Endodermal cell (in vitro differentiated cells): ENCODE measurements around the gene PRSS36. TPM values are rescaled to one million over a fixed set of nuclear protein-coding genes. Genes with fewer than 3 reads are reported as not detected.

ENCODE experiments used
- DNase-seq: peaks from one replicate; pipeline ENCODE4 v3.0.0-alpha.2; 2017
- H3K27ac ChIP-seq: 2 replicates; pipeline ENCODE4 v1.5.1; 2013; ENCODE audit warnings: mild to moderate bottlenecking, low read depth, low read length, moderate library complexity
- H3K27me3 ChIP-seq: 2 replicates; pipeline ENCODE4 v1.6.1; 2013; ENCODE audit warnings: mild to moderate bottlenecking, low read length, moderate library complexity; ENCODE audit not compliant: insufficient read depth, control insufficient read depth, poor library complexity, severe bottlenecking
- H3K36me3 ChIP-seq: 2 replicates; pipeline ENCODE4 v1.7.0; 2013; ENCODE audit warnings: mild to moderate bottlenecking, low read length, moderate library complexity; ENCODE audit not compliant: control insufficient read depth, insufficient read depth
- H3K4me1 ChIP-seq: one replicate; pipeline ENCODE4 v1.7.0; 2013; ENCODE audit warnings: low read length; ENCODE audit not compliant: control insufficient read depth, insufficient read depth
- H3K4me3 ChIP-seq: 2 replicates; pipeline ENCODE4 v1.5.1; 2013; ENCODE audit warnings: mild to moderate bottlenecking, low read length, moderate library complexity
- H3K9ac ChIP-seq: 2 replicates; pipeline ENCODE4 v1.6.1; 2013; ENCODE audit warnings: mild to moderate bottlenecking, low read length, moderate library complexity; ENCODE audit not compliant: poor library complexity, severe bottlenecking; ENCODE audit errors: extremely low read depth
- H3K9me3 ChIP-seq: 2 replicates; pipeline ENCODE4 v1.6.1; 2013; ENCODE audit warnings: mild to moderate bottlenecking, low read length, moderate library complexity; ENCODE audit not compliant: control insufficient read depth
- H3K27ac Mint-ChIP-seq: 2 replicates; pipeline ENCODE4 v1.8.0; 2020; ENCODE audit warnings: mixed read lengths
- H3K27me3 Mint-ChIP-seq: 2 replicates; pipeline ENCODE4 v1.8.0; 2021; ENCODE audit warnings: mild to moderate bottlenecking, mixed read lengths; ENCODE audit not compliant: insufficient read depth
- H3K36me3 Mint-ChIP-seq: 2 replicates; pipeline ENCODE4 v1.8.0; 2020; ENCODE audit warnings: low read depth, mixed read lengths
- H3K4me1 Mint-ChIP-seq: 2 replicates; pipeline ENCODE4 v1.8.0; 2020; ENCODE audit warnings: mixed read lengths
- H3K4me3 Mint-ChIP-seq: 2 replicates; pipeline ENCODE4 v1.8.0; 2020; ENCODE audit warnings: mild to moderate bottlenecking, moderate library complexity, mixed read lengths
- H3K9me3 Mint-ChIP-seq: 2 replicates; pipeline ENCODE4 v1.8.0; 2020; ENCODE audit warnings: mild to moderate bottlenecking, mixed read lengths
- CTCF ChIP-seq: fragments of 200-600 bp; sonication (generic); conservative IDR thresholded peaks from 2 replicates; pipeline ENCODE4 v1.5.0; 2021; ENCODE audit warnings: antibody characterized with exemption, mild to moderate bottlenecking
- WGBS, 2 experiments: methylation state at CpG; one replicate each; pipeline versions ENCODE4 v1.1.5 to v1.1.7; 2013; ENCODE audit warnings: missing lambda C conversion rate in 2 of 2, mixed read lengths in 1 of 2; ENCODE audit not compliant: insufficient coverage in 1 of 2, insufficient read length in 1 of 2; 5-methylcytosine and 5-hydroxymethylcytosine counted together
- total RNA-seq, 2 donors: library from RNA; stranded (reverse); fragmentation: NEBNext Ultra II Directional in 1 of 2; extraction: Animal tissue kit (Norgen Biotek cat#: 25700) in 1 of 2; gene quantifications; 2 replicates in 1 of 2; 3 replicates in 1 of 2; pipeline ENCODE4 v1.2.1, GENCODE V29; 2021

The PRSS36 gene
- total RNA-seq, 2 donors from 2014 or later, result 0.22 to 0.71 TPM

DNA sequence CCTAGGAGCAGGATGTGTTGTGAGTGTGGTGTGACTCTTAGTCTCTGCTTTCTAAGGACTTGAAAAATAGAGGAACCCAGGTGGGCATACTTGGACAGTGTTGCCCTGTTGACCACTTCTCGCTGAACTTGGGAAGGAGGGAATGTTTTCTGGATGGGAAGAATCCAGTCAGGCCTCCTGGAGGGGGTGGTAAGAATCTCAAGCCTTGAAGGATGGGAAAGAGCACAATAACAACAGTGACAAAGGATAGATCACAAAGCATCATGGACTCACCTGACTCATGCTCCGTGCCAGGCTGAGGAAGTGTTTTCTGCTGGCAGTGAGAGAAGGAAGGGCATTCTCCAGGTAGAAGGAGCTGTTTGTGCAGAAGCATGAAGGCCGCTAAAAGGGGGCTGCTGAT lies 24.0 kb downstream of the PRSS36 start:
- H3K4me3 Mint-ChIP-seq, result no peak overlapping the region
- DNase-seq, result no peak
- no peaks in the 10 kb centered on the region for H3K4me1 ChIP-seq
- peaks cover 29% of the 10 kb centered on the region for H3K36me3 Mint-ChIP-seq
- no peak for TF ChIP-seq CTCF
- H3K9me3 Mint-ChIP-seq, result no peaks in the 10 kb centered on the region
- no peaks in the 10 kb centered on the region for H3K27me3 Mint-ChIP-seq
- H3K36me3 ChIP-seq, result peaks cover 26% of the 10 kb centered on the region
- no peak overlapping the region for H3K27ac Mint-ChIP-seq
- H3K27ac ChIP-seq, result no peak overlapping the region
- 94 to 100% methylated on average over 3 of the region's 3 CpGs for WGBS, 2 experiments
- no peaks in the 10 kb centered on the region for H3K4me1 Mint-ChIP-seq
- no peaks in the 10 kb centered on the region for H3K27me3 ChIP-seq
- H3K9me3 ChIP-seq, result no peaks in the 10 kb centered on the region
- no peak overlapping the region for H3K9ac ChIP-seq
- H3K4me3 ChIP-seq, result no peak overlapping the region

DNA sequence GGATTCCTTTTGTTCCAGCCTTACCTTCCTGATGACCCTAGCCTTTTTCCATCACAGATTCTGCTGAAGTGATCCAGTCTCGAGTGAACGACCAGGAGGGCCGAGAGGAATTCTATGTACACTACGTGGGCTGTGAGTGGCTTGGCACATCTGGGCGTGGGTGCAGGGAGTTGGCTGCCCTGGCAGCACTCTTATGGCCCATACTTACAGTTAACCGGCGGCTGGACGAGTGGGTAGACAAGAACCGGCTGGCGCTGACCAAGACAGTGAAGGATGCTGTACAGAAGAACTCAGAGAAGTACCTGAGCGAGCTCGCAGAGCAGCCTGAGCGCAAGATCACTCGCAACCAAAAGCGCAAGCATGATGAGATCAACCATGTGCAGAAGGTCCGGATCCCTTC lies 29.7 kb downstream of the PRSS36 start:
- Histone ChIP-seq H3K36me3 (peaks cover 37% of the 10 kb centered on the region), H3K9ac (no peak overlapping the region), H3K4me1 (no peaks in the 10 kb centered on the region), H3K4me3 (no peak overlapping the region), H3K27ac (no peak overlapping the region), H3K9me3 (no peaks in the 10 kb centered on the region), H3K27me3 (no peaks in the 10 kb centered on the region)
- H3K9me3 Mint-ChIP-seq, result no peaks in the 10 kb centered on the region
- no peaks in the 10 kb centered on the region for H3K27me3 Mint-ChIP-seq
- H3K36me3 Mint-ChIP-seq, result peaks cover 38% of the 10 kb centered on the region
- no peak overlapping the region for H3K27ac Mint-ChIP-seq
- peaks cover 7% of the 10 kb centered on the region for H3K4me1 Mint-ChIP-seq
- no peak for TF ChIP-seq CTCF
- no peak for DNase-seq
- no peak overlapping the region for H3K4me3 Mint-ChIP-seq
- WGBS, 2 experiments, result 96 to 97% methylated on average over 16 of the region's 16 CpGs

GRCh38 chr16:31118223-31119155 lies 31.4 kb downstream of the PRSS36 start:
- H3K27ac ChIP-seq, result peak overlapping the region; percentile 61
- Mint-ChIP-seq H3K9me3 (no peaks in the 10 kb centered on the region), H3K27me3 (no peaks in the 10 kb centered on the region), H3K27ac (peak overlapping the region; percentile 95), H3K4me1 (peaks cover 7% of the 10 kb centered on the region), H3K4me3 (peak overlapping the region; percentile 79), H3K36me3 (peaks cover 34% of the 10 kb centered on the region)
- no peak for TF ChIP-seq CTCF
- WGBS, 2 experiments, result 72 to 79% methylated on average over 8 to 9 of the region's 9 CpGs
- H3K27me3 ChIP-seq, result no peaks in the 10 kb centered on the region
- H3K36me3 ChIP-seq, result peaks cover 37% of the 10 kb centered on the region
- DNase-seq, result no peak
- peak overlapping the region; percentile 89 for H3K4me3 ChIP-seq
- peak overlapping the region; percentile 63 for H3K9ac ChIP-seq
- H3K4me1 ChIP-seq, result no peaks in the 10 kb centered on the region
- no peaks in the 10 kb centered on the region for H3K9me3 ChIP-seq
